Ascending aorta (tissue), 2 donors: ENCODE data around the gene ARHGAP30. TPM values are rescaled to one million over a fixed set of nuclear protein-coding genes. Genes with fewer than 3 reads are reported as not detected.
A peak's percentile ranks its signal among the peaks of the same experiment; 100 is the strongest.
"Not testable (repeated sequence)": the region's sequence is repeated elsewhere in the genome, so short reads cannot be mapped to it uniquely, and the experiment has no call there.

Source experiments
- DNase-seq, 2 donors: peaks; one replicate each; pipeline ENCODE4 v3.0.0-alpha.2; 2019; ENCODE audit warnings: low spot score in 2 of 2
- H3K27ac ChIP-seq, 2 donors: fragments of 200-600 bp; sonication (generic); one replicate each; pipeline ENCODE4 v1.5.1; 2016 to 2017; ENCODE audit warnings: mild to moderate bottlenecking in 1 of 2
- H3K27me3 ChIP-seq: fragments of 200-600 bp; sonication (generic); one replicate; pipeline ENCODE4 v1.5.1; 2017
- H3K36me3 ChIP-seq, 2 donors: fragments of 200-600 bp; sonication (generic); one replicate each; pipeline ENCODE4 v1.5.1; 2016
- H3K4me1 ChIP-seq, 2 donors: fragments of 200-600 bp; sonication (generic); one replicate each; pipeline ENCODE4 v1.5.1; 2016 to 2017; ENCODE audit warnings: mild to moderate bottlenecking in 1 of 2
- H3K4me3 ChIP-seq, 2 donors: fragments of 200-600 bp; sonication (generic); one replicate each; pipeline ENCODE4 v1.5.1; 2016 to 2017; ENCODE audit warnings: mild to moderate bottlenecking in 1 of 2
- H3K9me3 ChIP-seq, 2 donors: fragments of 200-600 bp; sonication (generic); one replicate each; pipeline ENCODE4 v1.5.1; 2016
- intact Hi-C: fragments of 100-400 bp; cut with DNase I; formaldehyde crosslinking; loops from one replicate; pipeline ENCODE4 v1.15.1; 2023
- total RNA-seq: library from RNA; depleted of rRNA; stranded (reverse); fragments of >200 nt; gene quantifications from one replicate; pipeline ENCODE4 v1.1.0, GENCODE V29; 2016
- TF ChIP-seq, protein P1 (sequence below), 3 experiments: fragments of 200-600 bp in 2 of 3; fragments of 450-650 bp in 1 of 3; sonication (generic) in 2 of 3; IDR thresholded peaks; one replicate each; pipeline ENCODE4 v1.5.1; 2016 to 2019; ENCODE audit warnings: antibody characterized with exemption in 3 of 3, mild to moderate bottlenecking in 1 of 3, moderate library complexity in 1 of 3

The ARHGAP30 gene
- total RNA-seq, 1 donor from 2014 or later = 14.7 TPM

DNA sequence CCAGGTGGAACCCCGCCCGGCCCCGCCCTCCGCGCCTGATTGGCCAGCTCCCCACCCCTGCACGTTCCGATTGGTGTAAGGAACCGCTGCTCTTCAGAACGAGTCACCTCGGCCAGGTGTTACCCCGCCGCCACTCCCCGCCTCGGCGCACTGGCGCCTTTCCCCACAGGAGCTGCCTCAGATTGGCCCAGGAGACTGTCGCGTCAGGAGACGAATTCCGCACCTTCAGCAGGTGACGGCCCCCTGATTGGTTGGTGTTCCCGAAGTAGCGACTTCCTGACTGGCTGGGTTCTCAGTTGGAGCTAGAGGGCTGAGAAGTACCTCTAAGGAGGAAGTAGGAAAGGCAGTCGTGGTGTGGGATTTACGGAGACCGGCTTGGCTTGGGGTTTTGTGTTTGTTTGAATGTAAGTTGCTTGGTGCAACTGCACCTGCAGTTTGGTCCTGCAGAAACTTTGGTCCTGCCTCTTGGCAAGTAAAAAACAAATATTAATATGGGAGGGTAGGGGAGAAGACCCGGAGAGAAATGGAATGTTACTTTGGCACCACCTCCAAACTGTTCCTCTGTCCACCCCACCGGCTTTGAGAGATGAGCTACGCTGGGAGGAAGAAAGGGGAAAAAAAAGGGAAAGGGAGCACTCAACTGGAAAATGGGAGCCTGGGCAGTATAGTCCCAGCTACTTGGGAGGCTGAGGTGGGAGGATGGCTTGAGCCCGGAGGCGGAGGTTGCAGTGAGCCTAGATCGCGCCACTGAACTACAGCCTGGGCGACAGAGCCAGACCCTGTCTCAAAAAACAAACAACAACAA, 48.3 kb downstream of the ARHGAP30 start:
- no peaks in the 10 kb centered on the region for H3K9me3 ChIP-seq
- no peaks in the 10 kb centered on the region for H3K27me3 ChIP-seq
- peaks cover 0 to 13% of the 10 kb centered on the region in 2 donors for H3K4me1 ChIP-seq
- H3K4me3 ChIP-seq = peak overlapping the region; percentile 62 to 70
- H3K27ac ChIP-seq = no peak overlapping the region
- TF ChIP-seq, protein P1, sequence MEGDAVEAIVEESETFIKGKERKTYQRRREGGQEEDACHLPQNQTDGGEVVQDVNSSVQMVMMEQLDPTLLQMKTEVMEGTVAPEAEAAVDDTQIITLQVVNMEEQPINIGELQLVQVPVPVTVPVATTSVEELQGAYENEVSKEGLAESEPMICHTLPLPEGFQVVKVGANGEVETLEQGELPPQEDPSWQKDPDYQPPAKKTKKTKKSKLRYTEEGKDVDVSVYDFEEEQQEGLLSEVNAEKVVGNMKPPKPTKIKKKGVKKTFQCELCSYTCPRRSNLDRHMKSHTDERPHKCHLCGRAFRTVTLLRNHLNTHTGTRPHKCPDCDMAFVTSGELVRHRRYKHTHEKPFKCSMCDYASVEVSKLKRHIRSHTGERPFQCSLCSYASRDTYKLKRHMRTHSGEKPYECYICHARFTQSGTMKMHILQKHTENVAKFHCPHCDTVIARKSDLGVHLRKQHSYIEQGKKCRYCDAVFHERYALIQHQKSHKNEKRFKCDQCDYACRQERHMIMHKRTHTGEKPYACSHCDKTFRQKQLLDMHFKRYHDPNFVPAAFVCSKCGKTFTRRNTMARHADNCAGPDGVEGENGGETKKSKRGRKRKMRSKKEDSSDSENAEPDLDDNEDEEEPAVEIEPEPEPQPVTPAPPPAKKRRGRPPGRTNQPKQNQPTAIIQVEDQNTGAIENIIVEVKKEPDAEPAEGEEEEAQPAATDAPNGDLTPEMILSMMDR (IDR thresholded peaks at IDR 0.05) = no peak
- peak; percentile 33 to 80 for DNase-seq
- intact Hi-C loops = no loop called here
- H3K36me3 ChIP-seq = no peaks in the 10 kb centered on the region

DNA sequence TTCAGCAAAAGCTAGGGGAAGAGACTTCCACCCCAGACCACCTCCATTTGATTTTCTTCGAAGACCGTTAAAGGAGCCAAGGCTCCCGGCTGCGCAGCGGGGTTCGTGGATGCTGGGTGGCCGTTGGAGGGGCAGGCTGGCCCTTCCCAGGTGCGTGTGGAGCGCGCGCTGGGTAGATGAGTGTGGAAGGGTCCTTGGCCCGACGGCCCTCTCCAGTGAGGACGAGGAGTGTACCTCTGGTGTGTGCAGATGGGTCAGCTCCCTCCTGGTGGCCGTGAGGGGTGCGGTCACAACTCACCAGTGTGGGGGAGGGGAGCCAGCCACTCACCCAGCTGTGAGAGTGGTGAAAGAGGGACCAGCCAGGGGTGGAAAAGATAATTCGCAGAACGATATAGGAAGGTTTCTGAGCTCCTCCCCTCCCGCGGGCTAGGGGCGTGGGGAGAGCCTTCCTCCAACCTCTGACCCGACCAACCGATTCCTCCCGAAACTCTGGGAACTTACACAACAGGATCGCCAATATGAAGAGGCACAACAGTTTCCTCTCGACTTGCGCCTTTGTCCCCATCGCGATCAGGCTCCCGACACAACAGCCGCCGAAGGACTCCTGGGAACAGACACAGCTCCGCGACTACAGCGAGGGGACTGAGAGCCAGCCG, 49.1 kb downstream of the ARHGAP30 start, which contains the start of gene F11R:
Gene F11R, minus strand, starts transcription at position 644 of the 656 bp plus-strand sequence. Its CDS starts 79 bp downstream, at position 565.
- peak within 1 kb of the TSS; percentile 62 to 70 for H3K4me3 ChIP-seq
- DNase-seq = no peak
- intact Hi-C loops = no loop called here
- no peaks in the 10 kb centered on the region for H3K9me3 ChIP-seq
- no peaks in the 10 kb centered on the region for H3K27me3 ChIP-seq
- H3K4me1 ChIP-seq = peaks cover 0 to 13% of the 10 kb centered on the region in 2 donors
- no peaks in the 10 kb centered on the region for H3K36me3 ChIP-seq
- TF ChIP-seq, protein P1 (IDR thresholded peaks at IDR 0.05) = peak in 1 of 3 experiments; percentile 12
- peak within 1 kb of the TSS in 1 of 2 donors; percentile 70 for H3K27ac ChIP-seq

DNA sequence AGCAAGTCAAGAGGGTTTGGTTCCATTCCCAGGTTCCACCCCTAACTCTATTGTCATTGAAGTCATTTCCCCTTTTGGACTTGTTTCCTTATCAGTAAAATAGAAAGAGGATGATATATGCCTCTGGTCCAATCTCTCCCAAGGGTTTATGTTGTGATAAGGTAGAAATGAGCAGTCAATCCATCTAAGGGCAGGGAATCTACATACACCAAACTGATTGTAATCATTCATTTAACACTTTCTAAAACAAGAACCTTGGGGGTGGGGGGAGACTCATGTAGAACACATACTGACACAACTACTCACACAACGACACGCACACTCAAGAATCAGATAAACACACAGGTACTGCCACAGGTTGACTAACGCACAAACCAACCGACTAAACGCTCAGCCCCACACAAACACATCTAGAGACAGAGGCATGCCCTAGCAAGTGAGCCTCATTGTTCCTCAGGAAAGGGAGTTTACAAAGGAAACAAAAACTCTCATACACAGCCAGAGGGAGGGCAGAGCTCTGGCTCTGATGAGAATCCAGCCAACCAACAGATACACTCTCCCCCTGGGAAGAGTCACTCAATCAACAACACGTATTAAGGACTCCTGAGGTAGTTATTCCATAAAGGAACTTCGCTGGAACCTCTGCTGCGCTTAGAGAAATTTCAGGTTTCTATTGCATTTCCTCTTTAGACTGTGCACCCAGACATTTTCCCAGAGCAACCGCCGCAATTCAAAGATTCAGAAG, 49.8 kb downstream of the ARHGAP30 start:
- Histone ChIP-seq H3K4me3 (peak overlapping the region; percentile 62 to 70), H3K27me3 (no peaks in the 10 kb centered on the region), H3K9me3 (no peaks in the 10 kb centered on the region), H3K27ac (peak overlapping the region in 1 of 2 donors; percentile 70), H3K4me1 (peaks cover 0 to 13% of the 10 kb centered on the region in 2 donors), H3K36me3 (no peaks in the 10 kb centered on the region)
- TF ChIP-seq, protein P1 (IDR thresholded peaks at IDR 0.05) = no peak
- DNase-seq = no peak
- intact Hi-C loops = no loop called here

DNA sequence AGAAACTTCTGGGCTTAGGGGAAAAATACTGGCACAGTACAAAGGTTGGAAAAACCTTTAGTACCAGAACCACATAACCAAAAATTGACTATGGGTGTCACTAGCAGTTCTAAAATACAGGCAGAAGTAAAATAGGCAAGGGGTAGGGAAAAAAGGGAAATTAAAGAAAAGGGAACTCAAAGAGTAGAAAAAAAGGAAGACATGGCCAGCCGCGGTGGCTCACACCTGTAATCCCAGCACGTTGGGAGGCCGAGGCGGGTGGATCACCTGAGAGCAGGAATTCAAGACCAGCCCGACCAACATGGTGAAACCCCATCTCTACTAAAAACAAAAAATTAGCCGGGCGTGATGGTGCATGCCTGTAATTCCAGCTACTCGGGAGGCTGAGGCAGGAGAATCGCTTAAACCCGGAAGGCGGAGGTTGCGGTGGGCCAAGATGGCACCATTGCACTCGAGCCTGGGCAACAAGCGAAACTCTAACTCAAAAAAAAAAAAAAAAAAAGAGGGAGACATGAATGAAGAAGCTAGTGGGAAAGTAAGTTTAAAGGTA, 50.5 kb downstream of the ARHGAP30 start:
- not testable (repeated sequence) for DNase-seq

DNA sequence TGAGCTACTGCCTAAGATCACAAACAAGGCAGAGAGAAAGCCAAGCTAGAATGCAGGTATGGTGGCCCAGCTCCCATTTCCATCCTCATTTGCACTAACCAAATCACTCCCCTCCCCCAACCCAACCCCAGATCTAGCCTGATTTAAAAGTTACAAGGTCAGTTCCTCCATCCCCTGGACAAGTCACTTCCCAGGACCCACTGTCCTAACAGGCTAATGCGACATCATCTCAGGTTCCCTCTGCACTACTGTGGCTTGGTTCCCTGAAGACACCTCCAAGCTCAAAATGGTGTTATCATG, 51.1 kb downstream of the ARHGAP30 start:
- H3K36me3 ChIP-seq = no peaks in the 10 kb centered on the region
- H3K27me3 ChIP-seq = no peaks in the 10 kb centered on the region
- H3K4me3 ChIP-seq = no peak overlapping the region
- peaks cover 0 to 13% of the 10 kb centered on the region in 2 donors for H3K4me1 ChIP-seq
- H3K9me3 ChIP-seq = no peaks in the 10 kb centered on the region
- no peak overlapping the region for H3K27ac ChIP-seq
- intact Hi-C loops = no loop called here
- TF ChIP-seq, protein P1 (IDR thresholded peaks at IDR 0.05) = no peak
- DNase-seq = no peak

More for the DNA sequence above, 50.5 kb downstream of the ARHGAP30 start:
- H3K9me3 ChIP-seq, intact Hi-C loops, H3K27ac ChIP-seq, H3K4me3 ChIP-seq, H3K36me3 ChIP-seq, H3K27me3 ChIP-seq: not testable (repeated sequence)
- peaks cover 0 to 13% of the 10 kb centered on the region in 2 donors for H3K4me1 ChIP-seq
